DMS79 (cell line): Measurements from ENCODE around the gene NSD2.
"Not testable (repeated sequence)": the region's sequence is repeated elsewhere in the genome, so short reads cannot be mapped to it uniquely, and the experiment has no call there.

ENCODE experiments used
- DNase-seq: peaks from one replicate; lab custom pipeline; 2025; lab: John Stamatoyannopoulos, UW

The NSD2 gene

GRCh38 chr4:2006956-2007653 is 135.9 kb downstream of the NSD2 start:
- DNase-seq, result no peak

GRCh38 chr4:2007804-2008670 is 136.8 kb downstream of the NSD2 start:
- DNase-seq, result no peak

- no peak for DNase-seq
Measured at GRCh38 chr4:2008671-2008920, 137.4 kb downstream of the NSD2 start.

- DNase-seq, result peak; percentile 62
Measured at GRCh38 chr4:2008921-2009650, 137.9 kb downstream of the NSD2 start, which contains the start of gene NELFA. Gene NELFA (minus strand): TSS chr4:2008974. CDS start chr4:2008959, 15 bp downstream.

GRCh38 chr4:2009651-2010233 is 138.5 kb downstream of the NSD2 start:
- DNase-seq, result no peak

GRCh38 chr4:2011583-2011982 is 140.4 kb downstream of the NSD2 start:
- DNase-seq, result no peak

- DNase-seq, result no peak
Measured at GRCh38 chr4:2015008-2015407, 143.8 kb downstream of the NSD2 start.

- DNase-seq, result not testable (repeated sequence)
Measured at GRCh38 chr4:2021358-2022018, 150.3 kb downstream of the NSD2 start.

GRCh38 chr4:2024683-2025082 is 153.5 kb downstream of the NSD2 start:
- no peak for DNase-seq

- DNase-seq, result no peak
Measured at GRCh38 chr4:2025817-2026216, 154.6 kb downstream of the NSD2 start.

GRCh38 chr4:2027120-2027519 is 155.9 kb downstream of the NSD2 start:
- DNase-seq, result not testable (repeated sequence)

GRCh38 chr4:2031161-2031560 is 160.0 kb downstream of the NSD2 start:
- DNase-seq, result not testable (repeated sequence)
